Stimulated activated CD4-positive, alpha-beta T cell treated with anti-CD3 and anti-CD28 coated beads, Interleukin-15, amount 100 ng/mL, for 1 hour (primary cell): ENCODE measurements around the gene NEUROD4.
A peak's percentile ranks its signal among the peaks of the same experiment; 100 is the strongest.

Experiments used
- DNase-seq, 2 donors: peaks; one replicate each; pipeline ENCODE4 v3.0.0-alpha.2; 2020; ENCODE audit warnings: low read depth in 1 of 2, low spot score in 1 of 2

Gene NEUROD4

GRCh38 chr12:55058776-55059175 is 39.0 kb downstream of the NEUROD4 start:
- no peak for DNase-seq

DNA sequence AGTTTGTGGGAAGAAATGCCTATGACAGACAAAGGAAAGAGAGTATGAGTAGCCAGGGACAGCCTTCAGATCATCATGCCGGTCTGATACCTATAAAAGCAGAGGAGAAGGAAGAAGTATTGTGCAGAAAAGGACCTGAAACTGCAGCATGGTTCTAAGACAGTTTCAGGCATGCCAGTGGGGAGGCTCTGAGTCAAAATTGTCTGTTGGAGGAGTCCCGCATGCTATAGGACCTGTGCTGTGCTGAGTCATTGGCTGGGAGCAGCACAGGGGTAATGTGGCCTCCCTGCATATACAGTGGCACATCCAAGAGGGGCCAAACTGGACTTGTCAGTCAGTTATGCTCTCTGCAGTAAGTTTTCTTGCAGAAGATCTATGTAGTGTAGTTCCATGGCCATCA is 40.7 kb downstream of the NEUROD4 start:
- no peak for DNase-seq

- DNase-seq: no peak
These were observed 41.2 kb downstream of the NEUROD4 start for GRCh38 chr12:55061024-55061423.

DNA sequence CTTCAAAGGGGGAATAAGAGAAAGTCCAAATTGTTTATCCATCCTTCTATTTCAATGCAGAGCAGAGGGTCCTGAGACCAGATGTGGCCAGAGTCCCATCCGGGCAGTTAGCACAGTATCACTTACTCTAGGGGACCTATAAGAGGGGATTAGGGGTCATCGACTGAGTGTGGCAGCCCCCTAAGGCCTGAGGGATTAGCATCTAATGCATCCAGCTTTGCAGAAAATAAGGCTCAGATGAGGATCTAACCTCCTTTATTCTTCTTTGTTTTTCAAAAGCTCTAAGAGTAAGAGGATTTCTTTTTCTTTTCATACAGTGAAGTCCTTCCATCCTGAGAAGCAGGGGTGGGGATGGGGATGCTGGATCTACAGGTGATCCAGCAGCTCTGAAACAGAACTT is 43.5 kb downstream of the NEUROD4 start:
- DNase-seq: no peak

GRCh38 chr12:55065535-55065934 is 45.8 kb downstream of the NEUROD4 start:
- DNase-seq: no peak

DNA sequence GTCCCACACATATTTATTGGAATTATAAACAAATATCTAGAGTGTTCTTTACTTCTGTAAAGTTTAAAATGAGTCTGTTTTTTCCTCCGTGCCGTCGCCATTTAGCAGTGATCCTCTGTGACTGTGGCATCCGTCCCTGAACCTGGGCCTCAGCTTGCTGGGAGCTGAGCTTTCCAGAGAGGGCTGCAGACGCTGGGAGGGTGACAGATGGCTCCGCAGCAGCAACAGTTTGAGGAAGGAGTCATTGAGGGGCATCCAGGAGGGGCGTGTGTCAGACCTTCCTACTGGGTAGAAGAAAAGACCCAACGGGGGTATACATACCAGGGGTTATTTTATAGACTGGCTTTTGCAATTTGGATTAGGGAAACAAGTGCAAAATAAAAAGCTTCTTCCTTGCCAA is 47.9 kb downstream of the NEUROD4 start:
- DNase-seq: no peak

DNA sequence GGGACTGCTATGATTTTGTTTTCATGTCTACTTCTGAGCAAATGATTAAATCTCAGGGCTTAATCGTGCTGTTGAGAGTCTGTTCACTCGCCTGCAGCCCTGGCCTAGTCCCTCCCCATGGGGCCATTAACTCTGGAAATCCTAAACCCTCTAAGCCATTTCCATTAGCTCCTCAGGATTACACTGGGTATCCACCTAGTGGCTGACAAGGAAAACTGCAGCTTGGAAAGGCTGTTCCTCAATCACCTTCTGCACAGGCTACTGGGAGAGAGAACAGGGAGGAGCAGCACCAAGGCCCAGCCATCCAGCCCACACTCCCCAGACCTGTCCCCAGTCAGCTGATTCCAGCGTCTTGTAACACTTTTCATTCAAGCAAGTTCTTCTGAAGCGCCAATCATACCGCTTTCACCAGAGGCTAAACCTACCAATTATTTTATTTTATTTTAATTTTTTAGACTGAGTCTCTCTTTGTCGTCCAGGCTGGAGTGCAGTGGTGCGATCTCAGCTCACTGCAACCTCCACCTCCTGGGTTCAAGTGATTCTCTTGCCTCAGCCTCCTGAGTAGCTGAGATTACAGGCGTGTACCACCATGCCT is 48.7 kb downstream of the NEUROD4 start:
- no peak for DNase-seq

DNA sequence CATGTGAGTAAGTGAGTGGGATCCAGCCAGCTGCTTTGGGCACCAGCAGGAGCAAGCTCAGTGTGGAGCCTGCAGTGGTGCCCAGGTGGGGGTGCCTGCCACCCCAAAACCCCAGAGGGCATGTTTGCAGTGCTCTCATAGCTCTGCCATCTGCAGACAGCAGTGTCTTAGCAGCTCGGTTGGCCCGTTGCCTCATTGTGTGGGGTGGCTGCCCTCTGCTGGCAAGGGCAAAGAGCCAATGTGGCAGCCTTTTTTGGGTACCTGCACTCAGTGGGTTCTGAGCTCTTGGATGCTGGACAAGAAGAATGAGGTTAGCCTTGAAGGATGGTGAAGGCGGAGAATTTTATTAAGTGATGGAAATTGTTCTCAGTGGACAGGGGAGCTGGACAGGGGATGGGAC is 52.3 kb downstream of the NEUROD4 start:
- DNase-seq: peak; percentile 58 to 65

DNA sequence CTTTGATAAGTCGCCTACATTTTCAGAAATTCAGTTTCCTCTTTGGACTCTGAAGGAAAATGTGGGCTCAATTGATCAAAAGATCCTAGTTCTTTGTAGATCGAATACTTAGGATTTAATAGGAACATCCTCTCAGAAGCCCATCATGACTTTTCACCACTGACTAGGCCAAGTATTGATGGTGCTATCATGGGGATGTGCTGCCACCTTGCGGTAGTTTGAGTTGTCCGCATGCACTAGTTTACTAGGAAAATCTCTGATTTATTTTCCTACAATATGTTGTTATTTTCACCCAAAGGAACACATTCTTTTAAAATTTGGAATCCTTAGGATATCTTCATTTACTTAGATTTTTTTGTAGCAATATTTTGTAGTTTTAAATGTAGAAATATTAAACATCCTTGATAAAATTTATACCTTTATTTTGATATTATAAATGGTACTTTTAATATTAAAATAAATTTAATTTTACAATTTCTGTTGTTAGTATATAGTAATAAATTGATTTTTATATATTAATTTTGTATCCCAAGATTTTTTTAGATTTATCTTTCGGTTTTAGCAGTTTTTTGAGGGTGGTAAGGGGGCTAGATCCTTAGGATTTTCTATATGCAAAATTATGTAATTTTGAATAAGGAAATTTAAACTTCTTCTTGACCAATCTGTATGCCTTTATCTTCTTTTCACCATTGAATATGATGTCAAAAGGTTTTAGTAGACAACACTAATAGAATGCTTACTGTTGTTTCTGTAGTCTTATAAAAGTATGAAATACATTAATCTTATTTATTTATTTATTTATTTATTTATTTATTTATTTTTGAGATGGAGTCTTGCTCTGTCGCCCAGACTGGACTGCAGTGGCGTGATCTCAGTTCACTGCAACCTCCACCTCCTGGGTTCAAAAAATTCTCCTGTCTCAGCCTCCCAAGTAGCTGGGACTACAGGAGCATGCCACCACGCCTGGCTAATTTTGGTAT is 53.6 kb downstream of the NEUROD4 start:
- DNase-seq: peak; percentile 53 to 60

DNA sequence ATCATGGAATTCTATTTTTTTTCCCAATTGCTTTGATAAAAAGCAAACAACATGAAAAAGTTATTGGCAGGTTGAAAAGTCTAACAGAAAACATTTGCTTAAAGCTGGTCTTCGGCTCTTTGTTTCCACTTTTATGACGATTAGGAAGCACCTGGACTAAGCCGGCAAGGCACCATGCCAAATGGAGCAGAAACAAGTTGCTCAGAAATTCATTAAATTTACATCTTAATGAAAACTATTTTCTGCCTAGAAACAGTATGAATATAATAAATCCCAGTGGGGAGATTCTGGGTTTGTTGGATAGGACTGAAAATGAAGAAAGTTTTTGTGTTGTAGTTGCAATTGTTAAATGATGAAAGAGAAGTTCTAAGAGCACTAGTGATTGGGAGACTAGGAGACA is 55.0 kb downstream of the NEUROD4 start:
- DNase-seq: no peak
